Psoas muscle (tissue), 8 donors: ENCODE measurements around the gene EDNRA. TPM values are rescaled to one million over a fixed set of nuclear protein-coding genes. Genes with fewer than 3 reads are reported as not detected.

Experiments used
- ATAC-seq, 4 donors: fragments of 200-7000 bp; cut with Tn5 transposase; one replicate each; pipeline ENCODE4 v1.9.1; 2020; ENCODE audit warnings: moderate library complexity in 3 of 4, mild to moderate bottlenecking in 2 of 4
- DNase-seq, 2 donors: peaks; one replicate each; pipeline ENCODE4 v3.0.0-alpha.2; 2020
- H3K27ac ChIP-seq: fragments of 200-600 bp; one replicate; pipeline ENCODE4 v1.8.0; 2022
- H3K27me3 ChIP-seq, 3 donors: fragments of 200-600 bp in 1 of 3; one replicate each; pipeline versions ENCODE4 v1.6.1 to v1.8.0; 2013 to 2022; ENCODE audit warnings: low read length in 2 of 3, mild to moderate bottlenecking in 2 of 3, moderate library complexity in 1 of 3; ENCODE audit not compliant: insufficient read depth in 3 of 3
- H3K36me3 ChIP-seq, 2 donors: fragments of 200-600 bp in 1 of 2; one replicate each; pipeline versions ENCODE4 v1.6.1 to v1.8.0; 2013 to 2022; ENCODE audit warnings: low read depth in 1 of 2, mild to moderate bottlenecking in 1 of 2, moderate library complexity in 1 of 2; ENCODE audit not compliant: insufficient read depth in 1 of 2
- H3K4me1 ChIP-seq: fragments of 200-600 bp; one replicate; pipeline ENCODE4 v1.8.0; 2022
- H3K4me3 ChIP-seq: fragments of 200-600 bp; one replicate; pipeline ENCODE4 v1.8.0; 2022; ENCODE audit warnings: mild to moderate bottlenecking
- H3K9me3 ChIP-seq: fragments of 200-600 bp; one replicate; pipeline ENCODE4 v1.8.0; 2022
- WGBS, 3 donors: extraction: QIAGEN DNeasy Blood & Tissue Kit; methylation state at CpG; one replicate each; pipeline versions ENCODE4 v1.1.6 to v1.1.7; 2013; 5-methylcytosine and 5-hydroxymethylcytosine counted together
- intact Hi-C, 2 donors: fragments of 100-400 bp; cut with DNase I; formaldehyde crosslinking; loops; one replicate each; pipeline versions ENCODE4 v1.11.0 to v1.14.2; 2022
- polyA plus RNA-seq, 3 donors: library from polyadenylated mRNA; stranded (reverse); fragments of 200-250 nt; gene quantifications; one replicate each; pipeline ENCODE4 v1.2.3, GENCODE V29; 2013
- total RNA-seq, 4 donors: library from RNA; stranded (reverse); fragmentation: NEBNext Ultra II Directional in 2 of 4; extraction: Animal tissue kit (Norgen Biotek cat#: 25700) in 2 of 4; gene quantifications; one replicate each; pipeline versions ENCODE4 v1.2.1 to v1.2.4, GENCODE V29; 2021 to 2023
- TF ChIP-seq, protein P1 (sequence below): fragments of 200-600 bp; IDR thresholded peaks from one replicate; pipeline ENCODE4 v1.8.0; 2022; ENCODE audit warnings: antibody characterized with exemption
- donor health status: healthy with polysubstance abuse.
- donor health status: DM: no; HTN: no; CAD: no; lungs with moderate emphysema.
- donor health status: Bipolar disorder and iron deficiency.
- donor health status: healthy.
- donor health status: DM: yes; HTN: yes; CAD: no.
- donor health status: DM: no; HTN: no; CAD: no.
- donor health status: DM: no; HTN: no; CAD: no.
- donor health status: DM: yes; HTN: yes; CAD: no.

EDNRA gene
- total and polyA plus RNA-seq, 7 donors, result 0.86 to 5.8 (median 1.8) TPM

DNA sequence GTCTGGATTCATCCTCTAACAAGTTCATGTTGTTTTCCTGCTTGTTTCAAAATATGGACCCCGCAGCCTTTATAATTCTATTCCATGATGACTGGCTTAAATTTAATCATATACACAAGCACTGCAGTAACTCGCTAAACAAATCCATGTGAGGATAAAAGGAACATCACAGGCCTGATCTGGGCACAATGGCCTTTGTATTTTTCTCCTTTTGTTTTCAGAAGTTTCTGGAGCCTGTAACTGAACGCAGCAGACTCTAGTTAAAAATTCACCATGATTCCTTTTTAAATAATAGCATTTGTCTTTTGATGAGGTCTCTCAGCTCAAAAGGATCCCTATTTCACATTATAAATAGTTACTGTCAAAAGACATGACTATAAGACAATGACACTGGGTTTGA lies 106.1 kb downstream of the EDNRA start:
- DNase-seq, result no peak
- no peaks in the 10 kb centered on the region for H3K27me3 ChIP-seq
- H3K4me3 ChIP-seq, result no peak overlapping the region
- TF ChIP-seq, protein P1, sequence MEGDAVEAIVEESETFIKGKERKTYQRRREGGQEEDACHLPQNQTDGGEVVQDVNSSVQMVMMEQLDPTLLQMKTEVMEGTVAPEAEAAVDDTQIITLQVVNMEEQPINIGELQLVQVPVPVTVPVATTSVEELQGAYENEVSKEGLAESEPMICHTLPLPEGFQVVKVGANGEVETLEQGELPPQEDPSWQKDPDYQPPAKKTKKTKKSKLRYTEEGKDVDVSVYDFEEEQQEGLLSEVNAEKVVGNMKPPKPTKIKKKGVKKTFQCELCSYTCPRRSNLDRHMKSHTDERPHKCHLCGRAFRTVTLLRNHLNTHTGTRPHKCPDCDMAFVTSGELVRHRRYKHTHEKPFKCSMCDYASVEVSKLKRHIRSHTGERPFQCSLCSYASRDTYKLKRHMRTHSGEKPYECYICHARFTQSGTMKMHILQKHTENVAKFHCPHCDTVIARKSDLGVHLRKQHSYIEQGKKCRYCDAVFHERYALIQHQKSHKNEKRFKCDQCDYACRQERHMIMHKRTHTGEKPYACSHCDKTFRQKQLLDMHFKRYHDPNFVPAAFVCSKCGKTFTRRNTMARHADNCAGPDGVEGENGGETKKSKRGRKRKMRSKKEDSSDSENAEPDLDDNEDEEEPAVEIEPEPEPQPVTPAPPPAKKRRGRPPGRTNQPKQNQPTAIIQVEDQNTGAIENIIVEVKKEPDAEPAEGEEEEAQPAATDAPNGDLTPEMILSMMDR, result no peak
- WGBS, 3 donors, result 89 to 90% (median 90%) methylated on average over 3 of the region's 3 CpGs
- intact Hi-C loops, result loop anchor here (5.0 to 10.0 kb wide), 3 partner anchors 422 to 475 kb away; no protein-coding TSS in a partner anchor
- no peaks in the 10 kb centered on the region for H3K36me3 ChIP-seq
- no peaks in the 10 kb centered on the region for H3K9me3 ChIP-seq
- no peak overlapping the region for H3K27ac ChIP-seq
- no peak for ATAC-seq
- no peaks in the 10 kb centered on the region for H3K4me1 ChIP-seq

DNA sequence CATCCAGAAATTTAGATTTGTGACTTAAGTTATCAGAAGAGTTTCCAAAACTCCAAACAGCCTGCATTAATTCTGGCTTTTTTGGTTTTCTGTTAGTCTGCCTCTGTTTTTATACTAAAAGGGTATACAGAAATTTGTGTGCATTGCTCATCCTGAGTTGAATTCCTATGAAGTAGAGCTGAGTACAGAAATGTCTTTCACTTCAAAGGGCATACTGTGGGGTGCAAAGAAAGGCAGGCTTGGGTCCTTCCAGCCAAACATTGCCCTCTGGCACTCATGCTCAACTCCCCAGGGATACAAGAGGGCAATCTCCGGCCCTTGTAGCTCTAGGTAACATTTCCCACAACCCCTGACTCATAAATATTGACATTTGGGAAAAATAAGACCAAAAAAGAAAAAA lies 108.7 kb downstream of the EDNRA start:
- ATAC-seq, result no peak
- Histone ChIP-seq H3K36me3 (no peaks in the 10 kb centered on the region), H3K27ac (no peak overlapping the region), H3K4me1 (no peaks in the 10 kb centered on the region), H3K27me3 (no peaks in the 10 kb centered on the region), H3K9me3 (no peaks in the 10 kb centered on the region), H3K4me3 (no peak overlapping the region)
- intact Hi-C loops, result loop anchor here (5.0 to 10.0 kb wide), 3 partner anchors 425 to 477 kb away; no protein-coding TSS in a partner anchor
- TF ChIP-seq, protein P1, result no peak
- WGBS, 3 donors, result 46 to 57% (median 57%) methylated on average over 1 of the region's 1 CpG
- DNase-seq, result no peak

DNA sequence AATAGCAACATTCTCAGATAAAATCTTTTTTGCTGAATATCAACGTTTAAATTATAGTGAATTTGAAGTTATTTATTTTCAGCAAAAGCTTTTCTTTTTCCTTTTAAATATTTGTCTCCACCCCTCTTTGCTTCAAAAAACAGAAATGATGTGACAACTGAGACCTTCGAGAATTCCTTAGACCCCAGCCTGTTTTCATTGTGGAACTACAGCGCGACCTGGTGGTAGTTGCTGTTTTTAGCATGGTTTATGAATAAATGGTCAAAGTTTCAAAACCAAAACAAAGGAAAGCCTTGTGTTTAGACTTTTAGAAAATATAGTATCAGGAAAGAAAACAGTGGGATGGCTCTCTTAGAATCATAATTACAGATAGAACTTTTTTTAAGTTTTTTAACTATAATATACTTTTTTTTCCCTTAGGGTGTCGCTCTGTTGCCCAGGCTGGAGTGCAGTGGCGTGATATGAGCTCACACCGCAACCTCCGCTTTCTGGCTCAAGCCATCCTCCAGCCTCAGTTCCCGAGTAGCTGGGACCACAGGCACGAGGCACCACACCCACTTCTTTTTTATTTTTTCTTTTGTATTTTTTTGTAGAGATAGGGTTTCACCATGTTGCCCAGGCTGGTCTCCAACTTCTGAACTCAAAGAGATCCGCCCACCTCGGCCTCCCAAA lies 109.5 kb downstream of the EDNRA start:
- no peaks in the 10 kb centered on the region for H3K27me3 ChIP-seq
- intact Hi-C loops, result loop anchor here in 1 of 2 donors (2.0 kb wide), 1 partner anchor 72 kb away; no protein-coding TSS in a partner anchor
- TF ChIP-seq, protein P1, result peak; percentile 58
- ATAC-seq, result no peak
- H3K36me3 ChIP-seq, result no peaks in the 10 kb centered on the region
- WGBS, 3 donors, result 41 to 47% (median 45%) methylated on average over 12 of the region's 12 CpGs
- H3K4me1 ChIP-seq, result no peaks in the 10 kb centered on the region
- H3K4me3 ChIP-seq, result no peak overlapping the region
- H3K27ac ChIP-seq, result no peak overlapping the region
- peak; percentile 23 to 52 for DNase-seq
- H3K9me3 ChIP-seq, result no peaks in the 10 kb centered on the region

DNA sequence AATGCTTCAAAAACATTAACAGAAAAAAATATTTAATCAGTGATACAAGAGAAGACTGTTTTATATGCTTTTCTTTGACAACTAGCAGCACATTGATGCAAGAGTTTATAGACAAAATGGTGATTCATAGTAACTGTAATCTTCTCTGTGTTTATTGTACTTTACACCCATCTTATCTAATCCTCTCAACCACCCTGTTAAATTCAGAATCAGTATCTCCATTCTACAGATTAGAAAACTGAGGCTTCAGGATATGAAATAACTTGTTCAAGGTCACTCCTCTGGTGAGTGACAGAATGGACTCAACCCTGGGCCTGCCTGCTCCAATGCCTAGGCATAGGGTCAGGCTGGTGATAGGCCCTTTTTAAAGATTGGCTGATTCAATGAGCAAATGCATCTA lies 110.2 kb downstream of the EDNRA start:
- Histone ChIP-seq H3K9me3 (no peaks in the 10 kb centered on the region), H3K4me1 (no peaks in the 10 kb centered on the region), H3K27me3 (no peaks in the 10 kb centered on the region), H3K36me3 (no peaks in the 10 kb centered on the region), H3K27ac (no peak overlapping the region), H3K4me3 (no peak overlapping the region)
- ATAC-seq (no peak), DNase-seq (no peak)
- intact Hi-C loops, result loop anchor here in 1 of 2 donors (2.0 kb wide), 1 partner anchor 72 kb away; no protein-coding TSS in a partner anchor
- TF ChIP-seq, protein P1, result no peak

DNA sequence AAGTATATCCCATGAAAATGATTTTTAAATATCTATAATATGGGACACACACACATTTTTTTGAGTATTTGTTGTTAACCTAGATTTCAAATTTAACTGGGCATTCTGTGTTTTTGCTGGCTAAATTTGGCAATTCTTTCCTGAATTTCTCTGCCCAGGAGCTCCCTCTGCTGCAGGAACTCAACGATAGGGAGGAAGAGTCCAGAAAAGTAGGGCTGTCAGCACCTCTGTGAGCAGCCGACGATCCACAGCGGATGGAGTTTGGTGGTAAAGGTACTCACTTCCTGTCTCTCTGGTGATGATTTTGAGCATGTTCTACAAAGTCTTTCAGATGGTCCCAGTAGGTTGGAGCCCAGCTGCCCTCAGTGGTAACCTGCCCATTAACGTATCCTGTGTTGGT lies 113.2 kb downstream of the EDNRA start:
- Histone ChIP-seq H3K36me3 (no peaks in the 10 kb centered on the region), H3K9me3 (no peaks in the 10 kb centered on the region), H3K4me1 (no peaks in the 10 kb centered on the region), H3K4me3 (no peak overlapping the region), H3K27ac (no peak overlapping the region), H3K27me3 (no peaks in the 10 kb centered on the region)
- ATAC-seq, result no peak
- no peak for DNase-seq
- intact Hi-C loops, result no loop called here
- 49 to 66% (median 51%) methylated on average over 5 of the region's 5 CpGs for WGBS, 3 donors
- TF ChIP-seq, protein P1, result no peak
